ENCODE data around the gene SP1.

- TF ChIP-seq, protein P1, sequence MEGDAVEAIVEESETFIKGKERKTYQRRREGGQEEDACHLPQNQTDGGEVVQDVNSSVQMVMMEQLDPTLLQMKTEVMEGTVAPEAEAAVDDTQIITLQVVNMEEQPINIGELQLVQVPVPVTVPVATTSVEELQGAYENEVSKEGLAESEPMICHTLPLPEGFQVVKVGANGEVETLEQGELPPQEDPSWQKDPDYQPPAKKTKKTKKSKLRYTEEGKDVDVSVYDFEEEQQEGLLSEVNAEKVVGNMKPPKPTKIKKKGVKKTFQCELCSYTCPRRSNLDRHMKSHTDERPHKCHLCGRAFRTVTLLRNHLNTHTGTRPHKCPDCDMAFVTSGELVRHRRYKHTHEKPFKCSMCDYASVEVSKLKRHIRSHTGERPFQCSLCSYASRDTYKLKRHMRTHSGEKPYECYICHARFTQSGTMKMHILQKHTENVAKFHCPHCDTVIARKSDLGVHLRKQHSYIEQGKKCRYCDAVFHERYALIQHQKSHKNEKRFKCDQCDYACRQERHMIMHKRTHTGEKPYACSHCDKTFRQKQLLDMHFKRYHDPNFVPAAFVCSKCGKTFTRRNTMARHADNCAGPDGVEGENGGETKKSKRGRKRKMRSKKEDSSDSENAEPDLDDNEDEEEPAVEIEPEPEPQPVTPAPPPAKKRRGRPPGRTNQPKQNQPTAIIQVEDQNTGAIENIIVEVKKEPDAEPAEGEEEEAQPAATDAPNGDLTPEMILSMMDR (IDR thresholded peaks at IDR 0.05): no peak
- no peak for TF ChIP-seq POLR2A (IDR thresholded peaks at IDR 0.05)
Measured at GRCh38 chr12:53333289-53333688, 46.7 kb upstream of the SP1 start.

All from adrenal gland (tissue), 5 donors.